GM12878 (cell line): Measurements from ENCODE around the gene PCCB. TPM values are rescaled to one million over a fixed set of nuclear protein-coding genes. Genes with fewer than 3 reads are reported as not detected.

Experiments
- ATAC-seq: fragments of 200-7000 bp; cut with Tn5 transposase; 3 replicates; pipeline ENCODE4 v1.9.1; 2020; ENCODE audit warnings: mild to moderate bottlenecking, moderate library complexity
- BruUV-seq: library from RNA; stranded (reverse); fragments of 400-500 nt; replicated peaks from 2 replicates; lab custom pipeline; 2021; lab: Mats Ljungman, UMichigan
- CTCF ChIA-PET: fragments of 300-600 bp; sonication (Branson Sonifier 250); formaldehyde crosslinking; extraction: SDS; loops from one replicate; lab custom pipeline; 2021; ENCODE audit warnings: inconsistent platforms; lab: Yijun Ruan, JAX
- POLR2A ChIA-PET: fragments of 350-600 bp; formaldehyde crosslinking; extraction: SDS; loops from one replicate; lab custom pipeline; 2021; ENCODE audit warnings: inconsistent platforms; lab: Charles Lee
- RAD21 ChIA-PET: fragments of 300-600 bp; sonication (Branson Sonifier 250); formaldehyde crosslinking; loops from one replicate; lab custom pipeline; 2023; ENCODE audit warnings: antibody characterized with exemption; ENCODE audit not compliant: unreplicated experiment; lab: Charles Lee
- SMC1A ChIA-PET: fragments of 300-600 bp; sonication (Branson Sonifier 250); formaldehyde crosslinking; loops from one replicate; lab custom pipeline; 2023; ENCODE audit not compliant: unreplicated experiment, uncharacterized antibody; lab: Charles Lee
- DNase-seq: peaks from one replicate; pipeline ENCODE4 v3.0.0-alpha.2; 2011; ENCODE audit warnings: low read depth, low spot score
- FAIRE-seq: peaks from 3 replicates; lab custom pipeline; 2011; peaks lifted over from hg19 to GRCh38; lab: Jason Lieb, UNC
- H2AFZ ChIP-seq: 2 replicates; pipeline ENCODE4 v1.6.0; 2011; ENCODE audit warnings: low read depth, low read length, control low read depth; ENCODE audit not compliant: control insufficient read depth
- H3K27ac ChIP-seq: 2 replicates; pipeline ENCODE4 v1.5.1; 2011; ENCODE audit warnings: control low read depth; ENCODE audit not compliant: control insufficient read depth, insufficient read depth
- H3K27me3 ChIP-seq, 2 experiments: replicated peaks in 1 of 2; 2 replicates each; pipeline versions ENCODE4 v1.6.0 to v1.6.1; 2011; ENCODE audit warnings: low read length in 1 of 2; ENCODE audit not compliant: control insufficient read depth in 2 of 2, insufficient read depth in 2 of 2
- H3K36me3 ChIP-seq, 2 experiments: 2 replicates each; pipeline ENCODE4 v1.5.1; 2011; ENCODE audit warnings: low read length in 1 of 2; ENCODE audit not compliant: control insufficient read depth in 2 of 2, insufficient read depth in 2 of 2
- H3K4me1 ChIP-seq: 2 replicates; pipeline ENCODE4 v1.6.1; 2011; ENCODE audit warnings: mild to moderate bottlenecking, low read length, moderate library complexity, mixed read lengths; ENCODE audit not compliant: control insufficient read depth, insufficient read depth
- H3K4me2 ChIP-seq: 2 replicates; pipeline ENCODE4 v1.6.0; 2011; ENCODE audit warnings: control low read depth; ENCODE audit not compliant: control insufficient read depth, insufficient read depth
- H3K4me3 ChIP-seq: fragments of 200-600 bp; sonication (generic); 2 replicates; pipeline ENCODE4 v1.5.1; 2016
- H3K79me2 ChIP-seq: 2 replicates; pipeline ENCODE4 v1.6.0; 2011; ENCODE audit warnings: low read length; ENCODE audit not compliant: control insufficient read depth, insufficient read depth
- H3K9ac ChIP-seq: 2 replicates; pipeline ENCODE4 v1.8.0; 2011; ENCODE audit warnings: low read length, control low read depth, mixed read lengths; ENCODE audit not compliant: control insufficient read depth, insufficient read depth
- H3K9me3 ChIP-seq: replicated peaks from 3 replicates; pipeline ENCODE4 v1.5.1; 2011; ENCODE audit warnings: mild to moderate bottlenecking, low read length; ENCODE audit not compliant: control insufficient read depth, insufficient read depth
- H4K20me1 ChIP-seq: 2 replicates; pipeline ENCODE4 v1.6.0; 2011; ENCODE audit not compliant: control insufficient read depth, insufficient read depth
- CHD2 ChIP-seq: IDR thresholded peaks from 2 replicates; pipeline ENCODE4 v1.6.1; 2011; ENCODE audit warnings: low read depth, low read length, improper control_type of control experiment, borderline replicate concordance
- LARP7 ChIP-seq: fragments of 450-650 bp; IDR thresholded peaks from 2 replicates; pipeline ENCODE4 v1.6.1; 2017; ENCODE audit warnings: mild to moderate bottlenecking
- MYB ChIP-seq: fragments of 150-350 bp; IDR thresholded peaks from 2 replicates; pipeline ENCODE4 v1.6.1; 2014; ENCODE audit warnings: mild to moderate bottlenecking, low read depth, low read length, borderline replicate concordance
- POLR2A ChIP-seq: IDR thresholded peaks from 2 replicates; pipeline ENCODE4 v1.6.1; 2011; ENCODE audit warnings: low read depth, mild to moderate bottlenecking, low read length
- POLR2AphosphoS5 ChIP-seq: IDR thresholded peaks from 2 replicates; pipeline ENCODE4 v1.6.1; 2011; ENCODE audit warnings: mild to moderate bottlenecking, low read length, inconsistent platforms
- RUNX3 ChIP-seq: IDR thresholded peaks from 2 replicates; pipeline ENCODE4 v1.6.1; 2012; ENCODE audit warnings: low read length, inconsistent platforms
- ZNF207 ChIP-seq: fragments of 450-650 bp; IDR thresholded peaks from 2 replicates; pipeline ENCODE4 v1.6.1; 2014; ENCODE audit warnings: antibody characterized with exemption, mild to moderate bottlenecking, borderline replicate concordance
- ZNF274 ChIP-seq: IDR thresholded peaks from one replicate; pipeline ENCODE4 v1.8.0; 2011; ENCODE audit not compliant: insufficient read length, insufficient read depth
- WGBS: methylation state at CpG from one replicate; pipeline ENCODE4 v1.1.6; 2016; ENCODE audit warnings: low lambda C conversion rate; ENCODE audit not compliant: insufficient replicate concordance, insufficient coverage; ENCODE audit errors: missing lambda C conversion rate; 5-methylcytosine and 5-hydroxymethylcytosine counted together
- in situ Hi-C: fragments of 300-500 bp; cut with MboI; formaldehyde crosslinking; loops from 9 replicates; pipeline ENCODE4 v1.14.3; 2018; ENCODE audit warnings: mixed read lengths
- intact Hi-C: fragments of 100-400 bp; cut with micrococcal nuclease; formaldehyde crosslinking; loops from one replicate; pipeline ENCODE4 v1.14.2; 2022; ENCODE audit not compliant: unreplicated experiment
- polyA plus RNA-seq, 11 experiments: library from polyadenylated mRNA; depleted of rRNA in 4 of 11; unstranded in 6 of 11; stranded (reverse) in 5 of 11; fragments of >200 nt; fragmentation: Nextera tagmentation in 4 of 11; fragmentation: Illumina TruSeq in 1 of 11; extraction: Ambion mirVana in 4 of 11; extraction: Trizol in 1 of 11; gene quantifications; 1 replicate in 1 of 11; 2 replicates in 10 of 11; pipeline versions ENCODE4 v1.2.1 to v1.2.3, GENCODE V29; 2011 to 2016; ENCODE audit warnings: inconsistent platforms in 2 of 11, missing spikeins in 2 of 11, low read depth in 1 of 11
- total RNA-seq, 4 experiments: library from RNA; depleted of rRNA in 3 of 4; stranded (reverse); fragments of >200 nt in 3 of 4; fragmentation: Illumina TruSeq in 1 of 4; extraction: Trizol in 1 of 4; gene quantifications; 2 replicates each; pipeline versions ENCODE4 v1.2.1 to v1.2.3, GENCODE V29; 2013 to 2021
- TF ChIP-seq, protein P1 (sequence below): fragments of 450-650 bp; IDR thresholded peaks from 2 replicates; pipeline ENCODE4 v1.6.1; 2018; ENCODE audit warnings: borderline replicate concordance, mild to moderate bottlenecking; ENCODE audit not compliant: partially characterized antibody
- TF ChIP-seq, protein P2 (sequence below): fragments of 450-650 bp; IDR thresholded peaks from 2 replicates; pipeline ENCODE4 v1.6.1; 2017; ENCODE audit warnings: mild to moderate bottlenecking, low read depth, inconsistent platforms; ENCODE audit not compliant: poor library complexity, severe bottlenecking

PCCB gene
- total and polyA plus RNA-seq, 10 of the 15 experiments (the other 5 are each of a cell fraction or from before 2014, with no cell fraction given), result 67.2 to 133 (median 86.9) TPM

DNA sequence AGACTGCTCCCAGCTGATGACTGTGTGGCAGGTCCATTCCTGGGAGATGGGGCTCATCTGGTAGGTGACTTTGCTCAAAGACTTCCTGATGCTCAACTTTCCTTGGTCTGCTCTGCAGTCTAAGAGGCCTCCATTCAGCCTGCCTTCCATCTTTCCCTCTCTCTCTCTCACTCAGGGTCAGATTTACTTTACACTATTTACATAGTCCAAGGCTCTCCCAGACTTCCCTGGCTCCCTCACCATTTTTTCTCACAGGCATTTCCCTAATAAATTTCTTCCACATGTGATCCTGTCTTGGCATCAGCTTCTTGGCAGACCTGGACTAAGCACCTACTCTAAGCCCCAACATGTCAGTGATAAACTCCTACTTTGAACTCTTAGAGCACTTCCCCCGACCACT is 13.0 kb upstream of the PCCB start:
- SMC1A ChIA-PET, result no interaction called here
- CTCF ChIA-PET, result no interaction called here
- no peak for DNase-seq
- FAIRE-seq, result no peak
- H3K9ac ChIP-seq, result no peak overlapping the region
- WGBS, result 0% methylated on average over 1 of the region's 1 CpG
- ATAC-seq, result no peak
- no peak overlapping the region for H3K27ac ChIP-seq
- RAD21 ChIA-PET, result no interaction called here
- no TSS peak for BruUV-seq
- peaks cover 0 to 3% of the 10 kb centered on the region in 2 experiments; a peak in 2 of 4 replicates for H3K27me3 ChIP-seq
- TF ChIP-seq, protein P1, sequence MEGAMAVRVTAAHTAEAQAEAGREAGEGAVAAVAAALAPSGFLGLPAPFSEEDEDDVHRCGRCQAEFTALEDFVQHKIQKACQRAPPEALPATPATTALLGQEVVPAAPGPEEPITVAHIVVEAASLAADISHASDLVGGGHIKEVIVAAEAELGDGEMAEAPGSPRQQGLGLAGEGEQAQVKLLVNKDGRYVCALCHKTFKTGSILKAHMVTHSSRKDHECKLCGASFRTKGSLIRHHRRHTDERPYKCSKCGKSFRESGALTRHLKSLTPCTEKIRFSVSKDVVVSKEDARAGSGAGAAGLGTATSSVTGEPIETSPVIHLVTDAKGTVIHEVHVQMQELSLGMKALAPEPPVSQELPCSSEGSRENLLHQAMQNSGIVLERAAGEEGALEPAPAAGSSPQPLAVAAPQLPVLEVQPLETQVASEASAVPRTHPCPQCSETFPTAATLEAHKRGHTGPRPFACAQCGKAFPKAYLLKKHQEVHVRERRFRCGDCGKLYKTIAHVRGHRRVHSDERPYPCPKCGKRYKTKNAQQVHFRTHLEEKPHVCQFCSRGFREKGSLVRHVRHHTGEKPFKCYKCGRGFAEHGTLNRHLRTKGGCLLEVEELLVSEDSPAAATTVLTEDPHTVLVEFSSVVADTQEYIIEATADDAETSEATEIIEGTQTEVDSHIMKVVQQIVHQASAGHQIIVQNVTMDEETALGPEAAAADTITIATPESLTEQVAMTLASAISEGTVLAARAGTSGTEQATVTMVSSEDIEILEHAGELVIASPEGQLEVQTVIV, result no peak
- TF ChIP-seq POLR2AphosphoS5, result no peak
- TF ChIP-seq POLR2A, result no peak
- TF ChIP-seq ZNF207, result no peak
- TF ChIP-seq, protein P2, sequence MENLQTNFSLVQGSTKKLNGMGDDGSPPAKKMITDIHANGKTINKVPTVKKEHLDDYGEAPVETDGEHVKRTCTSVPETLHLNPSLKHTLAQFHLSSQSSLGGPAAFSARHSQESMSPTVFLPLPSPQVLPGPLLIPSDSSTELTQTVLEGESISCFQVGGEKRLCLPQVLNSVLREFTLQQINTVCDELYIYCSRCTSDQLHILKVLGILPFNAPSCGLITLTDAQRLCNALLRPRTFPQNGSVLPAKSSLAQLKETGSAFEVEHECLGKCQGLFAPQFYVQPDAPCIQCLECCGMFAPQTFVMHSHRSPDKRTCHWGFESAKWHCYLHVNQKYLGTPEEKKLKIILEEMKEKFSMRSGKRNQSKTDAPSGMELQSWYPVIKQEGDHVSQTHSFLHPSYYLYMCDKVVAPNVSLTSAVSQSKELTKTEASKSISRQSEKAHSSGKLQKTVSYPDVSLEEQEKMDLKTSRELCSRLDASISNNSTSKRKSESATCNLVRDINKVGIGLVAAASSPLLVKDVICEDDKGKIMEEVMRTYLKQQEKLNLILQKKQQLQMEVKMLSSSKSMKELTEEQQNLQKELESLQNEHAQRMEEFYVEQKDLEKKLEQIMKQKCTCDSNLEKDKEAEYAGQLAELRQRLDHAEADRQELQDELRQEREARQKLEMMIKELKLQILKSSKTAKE, result no peak
- TF ChIP-seq RUNX3, result no peak
- no peak for TF ChIP-seq MYB
- TF ChIP-seq ZNF274, result no peak
- TF ChIP-seq LARP7, result no peak
- no peak for TF ChIP-seq CHD2
- TF ChIP-seq, all 136 proteins: peak for 0
- H2AFZ ChIP-seq, result no peak overlapping the region
- H3K4me1 ChIP-seq, result no peaks in the 10 kb centered on the region
- H3K36me3 ChIP-seq, result no peaks in the 10 kb centered on the region
- H3K4me2 ChIP-seq, result no peak overlapping the region
- POLR2A ChIA-PET, result interaction anchor here (0.6 kb wide), 2 partner anchors 108 to 151 kb away, joined by 3 to 4 read pairs; no protein-coding TSS in a partner anchor
- H3K4me3 ChIP-seq, result no peak overlapping the region
- no peaks in the 10 kb centered on the region for H3K79me2 ChIP-seq
- H3K9me3 ChIP-seq, result no peaks in the 10 kb centered on the region
- intact Hi-C loops (no loop called here), in situ Hi-C loops (no loop called here)
- no peaks in the 10 kb centered on the region for H4K20me1 ChIP-seq
